Liver (tissue), 9 donors: Measurements from ENCODE around the gene STEAP3. TPM values are rescaled to one million over a fixed set of nuclear protein-coding genes. Genes with fewer than 3 reads are reported as not detected.

Source experiments
- DNase-seq: peaks from one replicate; pipeline ENCODE4 v3.0.0-alpha.2; 2017; ENCODE audit warnings: low spot score
- H3K27ac ChIP-seq, 2 donors: one replicate each; pipeline ENCODE4 v1.7.0; 2013; ENCODE audit warnings: inconsistent platforms in 2 of 2, low read length in 2 of 2, control low read depth in 1 of 2, low read depth in 1 of 2, mild to moderate bottlenecking in 1 of 2
- H3K27me3 ChIP-seq, 4 donors: one replicate each; pipeline versions ENCODE4 v1.6.1 to v1.7.0; 2013; ENCODE audit warnings: low read length in 3 of 4, inconsistent platforms in 1 of 4, mild to moderate bottlenecking in 1 of 4, moderate library complexity in 1 of 4; ENCODE audit not compliant: control insufficient read depth in 4 of 4, insufficient read depth in 4 of 4
- H3K36me3 ChIP-seq, 4 donors: one replicate each; pipeline versions ENCODE4 v1.6.1 to v1.7.0; 2013; ENCODE audit warnings: low read length in 3 of 4, mild to moderate bottlenecking in 3 of 4, low read depth in 1 of 4, moderate library complexity in 1 of 4; ENCODE audit not compliant: control insufficient read depth in 4 of 4, insufficient read depth in 3 of 4
- H3K4me1 ChIP-seq, 4 donors: one replicate each; pipeline versions ENCODE4 v1.6.1 to v1.7.0; 2013; ENCODE audit warnings: low read length in 3 of 4, mild to moderate bottlenecking in 3 of 4, moderate library complexity in 1 of 4; ENCODE audit not compliant: control insufficient read depth in 4 of 4, insufficient read depth in 4 of 4
- H3K4me3 ChIP-seq, 3 donors: one replicate each; pipeline versions ENCODE4 v1.6.1 to v1.7.0; 2013; ENCODE audit warnings: low read length in 3 of 3, control low read depth in 1 of 3, low read depth in 1 of 3, mild to moderate bottlenecking in 1 of 3
- H3K9ac ChIP-seq, 2 donors: one replicate each; pipeline ENCODE4 v1.7.0; 2013; ENCODE audit warnings: low read length in 2 of 2, mild to moderate bottlenecking in 2 of 2, moderate library complexity in 2 of 2, control low read depth in 1 of 2, low read depth in 1 of 2
- H3K9me3 ChIP-seq, 4 donors: one replicate each; pipeline versions ENCODE4 v1.6.1 to v1.7.0; 2013; ENCODE audit warnings: low read length in 3 of 4; ENCODE audit not compliant: control insufficient read depth in 4 of 4
- CTCF ChIP-seq: fragments of 150-350 bp; IDR thresholded peaks from 2 replicates; pipeline ENCODE4 v1.5.1; 2017; ENCODE audit warnings: improper control_type of control experiment, low read depth, low read length; ENCODE audit not compliant: missing input control
- FOXA1 ChIP-seq: IDR thresholded peaks from 2 replicates; pipeline ENCODE4 v1.6.1; 2016; ENCODE audit warnings: antibody characterized with exemption
- FOXA2 ChIP-seq: IDR thresholded peaks from 2 replicates; pipeline ENCODE4 v1.6.1; 2016; ENCODE audit warnings: antibody characterized with exemption
- GABPA ChIP-seq, 2 donors: IDR thresholded peaks in 1 of 2; conservative IDR thresholded peaks in 1 of 2; 2 replicates each; pipeline ENCODE4 v1.6.1; 2016; ENCODE audit warnings: antibody characterized with exemption in 2 of 2, mild to moderate bottlenecking in 1 of 2, moderate library complexity in 1 of 2
- HNF4A ChIP-seq, 2 donors: conservative IDR thresholded peaks; 2 replicates each; pipeline ENCODE4 v1.6.1; 2016; ENCODE audit warnings: antibody characterized with exemption in 2 of 2, mild to moderate bottlenecking in 2 of 2
- HNF4G ChIP-seq: IDR thresholded peaks from 2 replicates; pipeline ENCODE4 v1.6.1; 2016; ENCODE audit warnings: antibody characterized with exemption
- JUND ChIP-seq, 2 donors: IDR thresholded peaks; 2 replicates each; pipeline ENCODE4 v1.6.1; 2016; ENCODE audit warnings: antibody characterized with exemption in 2 of 2
- MAX ChIP-seq: IDR thresholded peaks from 2 replicates; pipeline ENCODE4 v1.6.1; 2016; ENCODE audit warnings: antibody characterized with exemption
- NR2F2 ChIP-seq: IDR thresholded peaks from 2 replicates; pipeline ENCODE4 v1.6.1; 2016; ENCODE audit warnings: antibody characterized with exemption
- RAD21 ChIP-seq, 2 donors: IDR thresholded peaks; 2 replicates each; pipeline ENCODE4 v1.6.1; 2016; ENCODE audit warnings: antibody characterized with exemption in 2 of 2, mild to moderate bottlenecking in 2 of 2
- REST ChIP-seq: IDR thresholded peaks from 2 replicates; pipeline ENCODE4 v1.6.1; 2016; ENCODE audit warnings: antibody characterized with exemption, mild to moderate bottlenecking
- RXRA ChIP-seq, 2 donors: IDR thresholded peaks; 2 replicates each; pipeline ENCODE4 v1.6.1; 2017 to 2018; ENCODE audit warnings: antibody characterized with exemption in 2 of 2, mild to moderate bottlenecking in 1 of 2
- SP1 ChIP-seq: IDR thresholded peaks from 2 replicates; pipeline ENCODE4 v1.6.1; 2018; ENCODE audit warnings: antibody characterized with exemption, mild to moderate bottlenecking
- TAF1 ChIP-seq: conservative IDR thresholded peaks from 2 replicates; pipeline ENCODE4 v1.6.1; 2016; ENCODE audit warnings: antibody characterized with exemption, mild to moderate bottlenecking
- YY1 ChIP-seq: IDR thresholded peaks from 2 replicates; pipeline ENCODE4 v1.6.1; 2016; ENCODE audit warnings: antibody characterized with exemption, mild to moderate bottlenecking
- WGBS: extraction: QIAGEN DNeasy Blood & Tissue Kit; methylation state at CpG from one replicate; pipeline ENCODE4 v1.1.7; 2013; 5-methylcytosine and 5-hydroxymethylcytosine counted together
- polyA plus RNA-seq, 2 donors: library from polyadenylated mRNA; stranded (reverse) in 1 of 2; unstranded in 1 of 2; fragments of 200-250 nt in 1 of 2; fragments of >200 nt in 1 of 2; fragmentation: Nextera tagmentation in 1 of 2; extraction: Ambion mirVana in 1 of 2; gene quantifications; one replicate each; pipeline versions ENCODE4 v1.2.1 to v1.2.3, GENCODE V29; 2013 to 2015
- total RNA-seq, 2 donors: library from RNA; depleted of rRNA; stranded (reverse); fragments of >200 nt; gene quantifications; one replicate each; pipeline ENCODE4 v1.2.3, GENCODE V29; 2014
- donor health status: healthy.
- donor health status: healthy.
- donor health status: healthy.
- donor health status: healthy.
- donor health status: healthy.

STEAP3 gene
- total and polyA plus RNA-seq, 4 donors, result 44.4 to 158 (median 113) TPM

- 97% methylated on average over 12 of the region's 12 CpGs for WGBS
- Histone ChIP-seq H3K27ac (no peak overlapping the region), H3K9ac (no peak overlapping the region), H3K9me3 (no peaks in the 10 kb centered on the region), H3K36me3 (peaks cover 0 to 4% (median under 1%) of the 10 kb centered on the region in 4 donors), H3K4me3 (no peak overlapping the region), H3K4me1 (peaks cover 0 to 55% (median 36%) of the 10 kb centered on the region in 4 donors), H3K27me3 (no peaks in the 10 kb centered on the region)
- TF ChIP-seq JUND (IDR thresholded peaks at IDR 0.05) (no peak), CTCF (no peak), FOXA2 (no peak), RAD21 (IDR thresholded peaks at IDR 0.05) (no peak), YY1 (no peak), REST (no peak), HNF4A (conservative IDR thresholded peaks at IDR 0.05) (no peak)
- DNase-seq, result no peak
Measured at GRCh38 chr2:119227346-119227745, 3.7 kb downstream of the STEAP3 start.

GRCh38 chr2:119228136-119228535 is 4.5 kb downstream of the STEAP3 start:
- no peak overlapping the region for H3K9ac ChIP-seq
- no peaks in the 10 kb centered on the region for H3K27me3 ChIP-seq
- H3K9me3 ChIP-seq, result no peaks in the 10 kb centered on the region
- H3K27ac ChIP-seq, result no peak overlapping the region
- WGBS, result 94% methylated on average over 5 of the region's 5 CpGs
- no peak for DNase-seq
- TF ChIP-seq FOXA1 (no peak), REST (no peak), CTCF (no peak), GABPA (IDR thresholded peaks at IDR 0.05 in 1 of 2, conservative IDR thresholded peaks at IDR 0.05 in 1 of 2) (no peak), HNF4A (conservative IDR thresholded peaks at IDR 0.05) (no peak), SP1 (no peak), TAF1 (no peak), NR2F2 (no peak), RXRA (IDR thresholded peaks at IDR 0.05) (no peak), JUND (IDR thresholded peaks at IDR 0.05) (no peak), FOXA2 (no peak), MAX (no peak), HNF4G (no peak), YY1 (no peak)
- no peak overlapping the region for H3K4me3 ChIP-seq
- H3K4me1 ChIP-seq, result peaks cover 5 to 62% (median 44%) of the 10 kb centered on the region in 4 donors
- H3K36me3 ChIP-seq, result peaks cover 0 to 4% (median under 1%) of the 10 kb centered on the region in 4 donors
